PFSK-1 (cell line): Measurements from ENCODE around the gene USP46.

Experiments used
- POLR2AphosphoS5 ChIP-seq: IDR thresholded peaks from 2 replicates; pipeline ENCODE4 v1.6.1; 2012; ENCODE audit warnings: low read depth, mild to moderate bottlenecking, control low read depth, low read length, moderate library complexity
- TAF1 ChIP-seq: IDR thresholded peaks from 2 replicates; pipeline ENCODE4 v1.6.1; 2012; ENCODE audit warnings: low read length, control low read depth, borderline replicate concordance; ENCODE audit not compliant: insufficient read depth

DNA sequence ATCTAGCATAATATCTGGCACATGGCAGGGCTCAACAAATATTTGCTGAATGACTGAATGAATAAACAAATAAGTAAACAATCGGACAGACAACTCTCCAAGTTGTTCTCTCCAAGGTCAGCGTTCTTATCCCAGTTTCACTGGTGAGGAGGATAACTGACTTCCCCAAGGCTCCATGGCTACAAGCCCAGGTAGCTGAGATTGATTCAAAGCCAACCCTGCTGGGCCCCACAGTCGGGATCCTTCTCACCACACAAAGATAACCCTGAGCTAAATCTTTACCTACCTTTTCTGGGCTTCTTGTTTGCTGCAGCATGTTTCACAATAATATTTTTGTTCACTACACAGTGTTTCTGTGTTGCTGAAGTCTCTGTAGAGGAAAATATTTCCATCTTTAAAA, 54.9 kb downstream of the USP46 start:
- TF ChIP-seq POLR2AphosphoS5: no peak
- TF ChIP-seq TAF1: no peak
